HG02870 (cell line): Measurements from ENCODE around the gene LRRIQ1.
A peak's percentile ranks its signal among the peaks of the same experiment; 100 is the strongest.
"Not testable (repeated sequence)": the region's sequence is repeated elsewhere in the genome, so short reads cannot be mapped to it uniquely, and the experiment has no call there.

Experiments used
- ATAC-seq: cut with Tn5 transposase; IDR thresholded peaks from one replicate; pipeline ENCODE4 v1.9.1; 2021; ENCODE audit warnings: mild to moderate bottlenecking, moderate library complexity; ENCODE audit not compliant: unreplicated experiment

The LRRIQ1 gene

GRCh38 chr12:85188619-85189018 lies 152.5 kb downstream of the LRRIQ1 start:
- ATAC-seq: no peak

DNA sequence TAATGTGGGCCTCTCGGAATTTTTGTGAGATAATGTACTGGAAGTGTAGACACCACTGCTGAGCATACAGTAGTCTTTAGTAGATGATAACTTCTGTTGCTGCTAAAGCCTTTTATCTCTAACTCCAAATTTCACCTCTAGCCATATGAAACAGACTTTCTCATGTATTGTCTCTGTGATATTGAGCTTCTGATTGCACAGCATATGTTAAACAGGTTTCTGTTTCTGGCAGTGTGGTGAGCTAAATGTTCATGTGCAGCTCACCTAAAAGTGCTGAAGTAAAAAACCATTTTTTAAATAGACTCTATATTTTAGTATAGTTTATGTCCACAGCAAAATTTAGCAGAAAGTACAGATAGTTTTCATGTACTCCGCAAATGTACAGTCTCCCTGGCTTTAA lies 154.6 kb downstream of the LRRIQ1 start:
- ATAC-seq: no peak

DNA sequence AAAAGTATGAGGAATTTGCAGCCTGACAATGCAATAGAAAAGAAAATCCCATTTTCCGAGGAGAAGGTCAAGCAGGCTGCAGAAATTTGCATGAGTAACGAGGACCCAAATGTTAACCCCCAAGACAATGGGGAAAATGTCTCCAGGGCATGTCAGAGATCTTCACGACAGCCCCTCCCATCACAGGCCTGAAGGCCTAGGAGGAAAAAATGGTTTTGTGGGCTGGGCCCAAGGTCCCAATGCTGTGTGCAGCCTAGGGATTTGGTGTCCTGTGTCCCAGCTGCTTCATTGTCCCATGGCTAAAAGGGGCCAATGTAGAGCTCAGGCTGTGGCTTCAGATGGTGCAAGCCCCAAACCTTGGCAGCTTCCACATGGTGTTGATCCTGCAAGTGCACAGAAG lies 167.7 kb downstream of the LRRIQ1 start:
- not testable (repeated sequence) for ATAC-seq

- no peak for ATAC-seq
Observed at GRCh38 chr12:85206543-85206942, 170.4 kb downstream of the LRRIQ1 start.

DNA sequence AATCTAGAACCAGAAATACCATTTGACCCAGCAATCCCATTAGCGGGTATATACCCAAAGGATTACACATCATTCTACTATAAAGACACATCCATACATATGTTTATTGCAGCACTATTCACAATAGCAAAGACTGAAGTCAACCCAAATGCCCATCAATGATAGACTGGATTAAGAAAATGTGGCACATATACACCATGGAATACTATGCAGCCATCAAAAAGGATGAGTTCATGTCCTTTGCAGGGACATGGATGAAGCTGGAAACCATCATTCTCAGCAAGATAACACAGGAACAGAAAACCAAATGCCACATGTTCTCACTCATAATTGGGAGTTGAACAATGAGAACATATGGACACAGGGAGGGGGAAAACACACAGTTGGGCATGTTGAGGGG lies 188.2 kb downstream of the LRRIQ1 start:
- not testable (repeated sequence) for ATAC-seq

GRCh38 chr12:85225501-85225900 lies 189.3 kb downstream of the LRRIQ1 start:
- ATAC-seq: no peak

- no peak for ATAC-seq
Observed at GRCh38 chr12:85237327-85237726, 201.2 kb downstream of the LRRIQ1 start.

DNA sequence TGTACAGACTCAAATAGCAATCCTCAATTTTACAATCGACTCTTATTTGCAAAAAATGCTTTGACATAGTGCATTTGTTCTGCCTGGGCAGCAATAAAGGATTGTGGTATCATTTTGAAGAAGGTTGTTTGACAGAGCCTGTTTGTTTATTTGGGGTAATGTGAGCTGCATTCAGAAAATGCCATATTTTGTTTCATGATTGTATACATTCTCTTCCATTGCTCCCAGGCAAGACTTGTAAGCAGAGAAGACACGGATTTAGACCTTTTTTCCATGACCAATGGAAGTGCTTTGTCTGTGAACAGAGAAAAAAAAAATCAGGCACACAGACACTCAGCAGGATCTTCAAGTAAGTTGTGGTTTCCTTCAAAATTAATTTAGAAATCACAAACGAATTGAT lies 208.4 kb downstream of the LRRIQ1 start:
- no peak for ATAC-seq

DNA sequence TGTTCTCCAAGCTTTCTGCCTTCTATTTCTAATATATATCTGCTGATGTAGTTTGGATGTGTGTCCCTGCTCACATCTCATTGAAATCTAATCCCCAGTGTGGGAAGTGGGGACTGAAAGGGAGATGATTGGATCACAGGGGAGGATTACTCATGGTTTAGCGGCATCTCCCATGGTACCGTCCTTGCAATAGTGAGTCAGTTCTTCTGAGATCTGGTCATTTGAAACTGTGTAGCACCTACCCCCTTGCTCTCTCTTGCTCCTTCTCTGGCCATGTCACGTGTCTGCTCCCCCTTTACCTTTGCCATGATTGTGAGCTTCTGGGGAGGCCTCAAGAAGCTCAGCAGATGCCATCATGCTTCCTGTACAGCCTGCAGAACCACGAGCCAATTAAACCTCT lies 217.7 kb downstream of the LRRIQ1 start:
- ATAC-seq: no peak

GRCh38 chr12:85257671-85258070 lies 221.5 kb downstream of the LRRIQ1 start:
- no peak for ATAC-seq

GRCh38 chr12:85260447-85260846 lies 224.3 kb downstream of the LRRIQ1 start:
- no peak for ATAC-seq

DNA sequence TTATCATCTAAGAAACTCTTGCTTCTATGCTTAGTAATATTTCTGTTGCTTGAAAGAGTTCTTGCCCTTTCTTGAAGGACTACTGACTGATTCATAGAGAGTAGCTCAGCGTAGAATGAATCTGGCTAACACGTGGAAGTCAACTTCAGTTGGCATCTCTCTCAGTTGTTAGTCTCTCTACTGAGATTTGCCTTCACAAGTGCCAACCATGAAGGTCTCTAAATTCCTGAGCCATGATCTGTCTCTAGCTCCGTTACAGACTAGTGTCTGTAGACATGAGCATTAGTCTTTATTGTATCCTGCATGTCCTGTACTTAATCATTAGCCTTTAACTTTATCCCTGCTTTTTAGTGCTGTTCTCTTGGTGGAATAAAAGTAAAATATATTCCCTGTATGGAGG lies 224.7 kb downstream of the LRRIQ1 start:
- ATAC-seq: no peak

GRCh38 chr12:85266356-85266755 lies 230.2 kb downstream of the LRRIQ1 start:
- no peak for ATAC-seq

DNA sequence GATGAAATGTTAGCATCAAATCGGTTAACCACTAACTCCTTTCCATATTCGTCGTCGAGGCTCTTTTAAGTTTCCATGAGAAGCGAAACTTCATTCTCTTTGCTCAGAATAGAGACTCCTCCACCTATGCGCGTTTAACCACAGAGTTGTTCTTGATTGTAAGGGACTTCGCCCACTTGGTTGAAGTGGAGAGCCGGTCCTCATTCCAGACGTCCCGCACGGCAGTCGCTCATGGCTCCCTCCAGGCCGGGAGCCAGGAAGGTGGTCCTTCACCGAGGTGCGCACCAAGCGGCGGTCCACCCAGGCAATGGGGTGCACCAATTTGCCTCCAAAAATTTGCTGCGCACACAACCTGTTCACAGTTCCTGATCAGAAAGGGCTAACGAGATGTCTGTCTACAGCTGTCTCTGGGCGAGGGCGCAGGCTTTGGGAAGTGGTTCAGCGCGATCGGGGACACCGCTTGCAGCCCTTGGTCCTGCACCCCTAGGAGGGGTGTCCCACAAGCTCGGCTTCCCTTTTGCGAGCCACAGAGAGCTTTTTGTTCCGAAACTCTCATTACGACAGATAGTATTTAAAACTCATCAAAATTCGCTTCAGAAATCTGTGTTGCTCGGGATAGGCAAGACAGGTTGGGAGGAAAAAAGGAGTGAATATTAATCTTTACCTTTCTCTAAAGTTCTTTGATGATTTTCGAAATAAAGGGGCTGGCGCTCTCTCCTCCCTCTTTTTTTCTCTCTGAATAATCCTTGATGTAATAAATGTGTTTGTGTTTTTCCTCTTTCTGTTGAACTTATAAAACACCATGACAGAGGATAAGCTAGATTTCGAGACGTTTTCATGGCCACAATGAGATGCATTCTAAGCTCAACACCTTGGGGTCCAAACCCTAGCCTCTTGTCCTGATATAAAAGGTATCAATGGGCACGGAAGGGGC lies 237.5 kb downstream of the LRRIQ1 start:
- peak; percentile 84 for ATAC-seq

DNA sequence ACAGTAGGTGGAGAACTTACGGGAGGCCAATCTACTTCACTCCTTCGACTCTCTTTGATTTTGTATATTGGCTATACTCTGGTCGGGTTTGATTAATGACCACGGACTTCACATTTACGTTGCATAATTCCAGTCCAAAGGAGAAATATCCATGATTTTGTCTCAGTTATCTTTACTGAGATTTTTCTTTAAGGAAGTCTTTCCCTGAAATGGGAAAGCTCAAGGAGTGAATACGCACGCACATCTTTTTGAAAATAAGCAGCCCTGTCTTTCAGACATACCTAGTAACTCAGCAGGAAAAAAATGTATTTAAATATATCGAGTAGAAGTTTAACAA lies 238.1 kb downstream of the LRRIQ1 start:
- no peak for ATAC-seq

- no peak for ATAC-seq
Observed at GRCh38 chr12:85275374-85275773, 239.2 kb downstream of the LRRIQ1 start.

GRCh38 chr12:85277191-85277590 lies 241.0 kb downstream of the LRRIQ1 start:
- ATAC-seq: no peak

DNA sequence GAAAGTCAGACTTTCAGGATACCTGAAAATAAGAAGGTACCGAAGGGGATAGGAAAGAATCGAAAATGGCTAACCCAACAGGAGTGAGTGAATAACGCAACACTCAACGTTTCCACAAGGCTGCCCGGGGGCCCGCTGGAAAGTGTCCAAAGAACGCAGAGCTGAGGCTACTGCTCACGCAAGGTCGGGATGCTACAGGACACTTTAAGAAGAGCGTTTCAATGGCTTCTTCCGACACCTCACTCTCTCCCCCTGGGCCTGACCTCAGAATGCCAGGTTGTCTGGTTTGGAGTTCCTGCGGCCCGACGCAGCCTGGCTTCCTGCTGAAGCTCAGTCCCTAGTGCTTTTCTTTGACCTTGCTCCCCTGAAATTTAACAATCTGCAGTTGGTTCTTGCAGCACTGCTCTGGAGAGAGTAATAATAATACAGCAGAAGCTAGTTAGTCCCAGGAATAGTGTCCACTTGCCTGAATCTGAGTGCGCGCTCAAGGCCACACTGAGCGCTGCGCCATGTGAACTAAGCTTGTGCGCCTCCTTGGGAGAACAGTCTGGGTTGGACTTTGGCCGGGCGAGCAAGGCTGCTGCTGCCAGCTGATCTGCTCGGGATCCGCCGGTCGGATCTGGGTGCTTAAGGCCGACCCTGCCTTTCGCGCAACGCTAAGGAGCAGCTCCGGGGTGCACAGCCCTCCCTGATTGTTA lies 241.9 kb downstream of the LRRIQ1 start:
- ATAC-seq: no peak

DNA sequence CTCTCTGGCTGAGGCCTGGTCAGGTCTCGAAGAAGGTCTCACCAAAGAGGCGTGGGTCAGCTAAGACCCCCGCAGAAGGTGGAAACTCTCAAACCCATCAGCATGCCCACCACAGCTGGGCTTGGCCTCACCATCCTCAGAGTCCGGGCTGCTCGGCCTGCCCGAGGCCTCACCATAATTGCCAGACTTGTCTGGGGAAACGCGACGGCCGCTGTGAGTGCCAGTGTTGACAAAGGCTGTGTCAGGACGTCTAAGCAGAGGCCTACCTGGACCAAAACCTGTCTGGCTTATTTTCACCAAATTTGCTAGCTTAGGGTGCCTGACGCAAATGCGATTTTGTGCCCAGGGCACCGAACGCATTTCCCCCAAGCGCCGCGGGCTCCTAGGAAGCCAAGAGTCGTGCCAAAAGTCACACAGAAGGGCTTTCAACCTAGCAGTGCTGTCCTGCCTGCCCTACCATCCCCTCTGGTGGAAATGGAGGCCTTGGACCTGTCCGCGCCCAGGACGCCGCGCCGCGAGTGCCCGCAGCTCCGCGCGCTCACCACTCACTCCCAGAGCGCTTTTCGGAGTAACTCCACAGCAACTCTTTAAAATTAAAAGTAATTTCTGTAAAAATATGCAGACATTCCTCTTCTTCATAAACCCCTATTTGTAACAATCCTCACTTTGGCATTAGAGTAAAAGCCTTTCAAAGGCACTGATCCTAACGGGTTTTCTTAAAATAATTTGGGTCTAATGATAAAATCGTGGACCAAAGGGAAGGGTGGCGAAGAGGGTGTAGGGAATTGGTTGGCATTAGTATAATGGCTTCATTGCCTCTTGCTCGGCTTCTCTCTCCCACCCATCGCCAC lies 242.7 kb downstream of the LRRIQ1 start:
- ATAC-seq: no peak

DNA sequence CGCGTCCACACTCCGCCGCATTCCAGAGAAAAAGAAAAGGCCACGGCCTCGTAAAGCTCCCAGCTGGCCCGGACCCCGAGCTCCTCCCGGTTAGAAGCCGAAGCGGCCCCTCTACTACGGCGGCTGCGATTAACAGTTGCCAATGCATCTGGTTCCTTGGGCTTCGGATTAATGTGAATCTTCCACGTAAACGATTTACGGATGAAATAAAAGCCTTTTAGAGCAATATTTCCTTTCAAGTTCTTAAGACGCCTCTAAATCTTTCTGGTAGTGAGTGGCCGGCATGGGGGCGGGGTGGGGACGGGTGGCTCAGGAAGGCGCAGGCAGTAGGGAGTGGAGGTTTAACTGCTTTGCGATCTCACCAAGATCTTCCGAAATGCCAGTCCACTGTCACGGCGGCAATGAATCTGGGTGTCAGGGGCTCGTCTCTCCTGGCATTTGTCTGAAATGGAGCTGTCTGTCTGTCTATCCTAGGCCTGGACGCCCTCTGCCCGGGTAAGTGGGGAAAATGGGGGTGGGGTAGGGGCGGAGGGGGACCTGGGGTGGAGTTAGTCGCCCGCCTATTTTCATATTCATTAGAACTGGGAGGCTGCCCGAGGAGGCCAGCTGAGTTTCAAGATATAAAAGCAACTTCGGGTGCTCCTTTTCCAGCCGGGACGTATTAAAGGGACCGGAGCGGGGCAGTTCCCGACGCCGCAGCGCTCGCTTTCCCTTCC lies 243.5 kb downstream of the LRRIQ1 start:
- no peak for ATAC-seq
